Trophoblast cell (in vitro differentiated cells and primary cell): ENCODE results near the gene CNOT1.

Experiments used
- DNase-seq, 2 donors: peaks; one replicate each; pipeline ENCODE4 v3.0.0-alpha.2; 2016
- H2AFZ ChIP-seq: 2 replicates; pipeline ENCODE4 v1.6.1; 2013; ENCODE audit warnings: low read length, moderate library complexity, mild to moderate bottlenecking; ENCODE audit not compliant: insufficient read depth, poor library complexity
- H2AK5ac ChIP-seq: 2 replicates; pipeline ENCODE4 v1.6.1; 2013; ENCODE audit warnings: mild to moderate bottlenecking, low read length
- H2BK120ac ChIP-seq: 2 replicates; pipeline ENCODE4 v1.6.1; 2013; ENCODE audit warnings: low read length, mild to moderate bottlenecking, moderate library complexity; ENCODE audit not compliant: insufficient read depth, poor library complexity
- H2BK12ac ChIP-seq: 2 replicates; pipeline ENCODE4 v1.6.1; 2013; ENCODE audit warnings: mild to moderate bottlenecking, low read length, moderate library complexity
- H2BK5ac ChIP-seq: 2 replicates; pipeline ENCODE4 v1.6.1; 2013; ENCODE audit warnings: low read length, low read depth, moderate library complexity, mild to moderate bottlenecking; ENCODE audit not compliant: poor library complexity
- H3K14ac ChIP-seq: 2 replicates; pipeline ENCODE4 v1.6.1; 2013; ENCODE audit warnings: mild to moderate bottlenecking, low read length
- H3K18ac ChIP-seq: 2 replicates; pipeline ENCODE4 v1.6.1; 2013; ENCODE audit warnings: mild to moderate bottlenecking, low read length
- H3K23ac ChIP-seq: 2 replicates; pipeline ENCODE4 v1.6.1; 2013; ENCODE audit warnings: low read length
- H3K27ac ChIP-seq: 2 replicates; pipeline ENCODE4 v1.5.1; 2013; ENCODE audit warnings: low read depth, mild to moderate bottlenecking, inconsistent platforms, low read length, moderate library complexity
- H3K27me3 ChIP-seq: 2 replicates; pipeline ENCODE4 v1.6.1; 2013; ENCODE audit warnings: inconsistent platforms, mild to moderate bottlenecking, low read length, moderate library complexity; ENCODE audit not compliant: insufficient read depth
- H3K36me3 ChIP-seq, 2 experiments: 1 replicate in 1 of 2; 2 replicates in 1 of 2; pipeline ENCODE4 v1.6.1; 2013; ENCODE audit warnings: low read length in 2 of 2, mild to moderate bottlenecking in 2 of 2, moderate library complexity in 1 of 2; ENCODE audit not compliant: insufficient read depth in 2 of 2, control insufficient read depth in 1 of 2
- H3K4ac ChIP-seq: 2 replicates; pipeline ENCODE4 v1.6.1; 2013; ENCODE audit warnings: low read depth, mild to moderate bottlenecking, low read length, moderate library complexity
- H3K4me1 ChIP-seq, 2 experiments: 1 replicate in 1 of 2; 2 replicates in 1 of 2; pipeline ENCODE4 v1.6.1; 2013; ENCODE audit warnings: low read length in 2 of 2, mild to moderate bottlenecking in 2 of 2, moderate library complexity in 1 of 2; ENCODE audit not compliant: insufficient read depth in 2 of 2, control insufficient read depth in 1 of 2
- H3K4me2 ChIP-seq: 2 replicates; pipeline ENCODE4 v1.6.1; 2013; ENCODE audit warnings: inconsistent platforms, mild to moderate bottlenecking, low read length, moderate library complexity
- H3K4me3 ChIP-seq: 2 replicates; pipeline ENCODE4 v1.5.1; 2013; ENCODE audit warnings: mild to moderate bottlenecking, low read depth, low read length, inconsistent platforms
- H3K79me1 ChIP-seq: one replicate; pipeline ENCODE4 v1.6.1; 2013; ENCODE audit warnings: low read length
- H3K79me2 ChIP-seq: 2 replicates; pipeline ENCODE4 v1.6.1; 2013; ENCODE audit warnings: low read length, mild to moderate bottlenecking; ENCODE audit not compliant: control insufficient read depth, insufficient read depth, poor library complexity
- H3K9ac ChIP-seq: 2 replicates; pipeline ENCODE4 v1.6.1; 2013; ENCODE audit warnings: mild to moderate bottlenecking, low read length
- H3K9me3 ChIP-seq: 2 replicates; pipeline ENCODE4 v1.6.1; 2013; ENCODE audit warnings: low read depth, mild to moderate bottlenecking, control low read depth, inconsistent platforms, low read length; ENCODE audit not compliant: insufficient read depth
- H4K12ac ChIP-seq: 2 replicates; pipeline ENCODE4 v1.6.1; 2013; ENCODE audit warnings: low read depth, mild to moderate bottlenecking, low read length, moderate library complexity
- H4K8ac ChIP-seq: 2 replicates; pipeline ENCODE4 v1.6.1; 2013; ENCODE audit warnings: low read depth, mild to moderate bottlenecking, low read length, moderate library complexity
- H4K91ac ChIP-seq: one replicate; pipeline ENCODE4 v1.6.1; 2013; ENCODE audit warnings: low read depth, mild to moderate bottlenecking, low read length, moderate library complexity
- WGBS: extraction: QIAGEN DNeasy Blood & Tissue Kit; methylation state at CpG from one replicate; pipeline ENCODE4 v1.1.7; 2013; ENCODE audit warnings: missing lambda C conversion rate; ENCODE audit not compliant: insufficient read length, insufficient coverage; ENCODE audit errors: extremely low coverage; 5-methylcytosine and 5-hydroxymethylcytosine counted together

The CNOT1 gene

DNA sequence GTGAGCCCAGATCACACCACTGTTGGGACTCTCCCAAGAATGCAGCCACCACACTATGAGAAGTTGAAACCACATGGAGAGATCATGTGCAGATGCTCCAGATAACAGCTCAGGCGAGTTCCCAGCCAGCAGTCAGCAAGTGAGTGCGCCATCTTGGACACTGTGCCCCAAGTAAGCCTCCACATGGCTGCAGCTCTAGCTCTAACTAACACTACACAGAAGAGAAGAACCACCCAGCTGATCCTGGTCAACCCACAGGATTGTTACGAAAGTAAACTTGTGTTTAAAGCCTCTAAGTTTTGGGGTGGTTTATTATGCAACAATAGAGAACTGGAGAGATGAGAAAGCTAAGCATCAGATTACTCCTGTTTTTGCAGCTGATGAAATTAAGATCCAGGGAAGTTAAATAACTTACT is 29.2 kb upstream of the CNOT1 start:
- H2AK5ac ChIP-seq, result no peak overlapping the region
- H3K9me3 ChIP-seq, result no peaks in the 10 kb centered on the region
- no peaks in the 10 kb centered on the region for H3K79me1 ChIP-seq
- H3K27me3 ChIP-seq, result no peaks in the 10 kb centered on the region
- H3K14ac ChIP-seq, result no peak overlapping the region
- H2BK12ac ChIP-seq, result no peak overlapping the region
- no peak overlapping the region for H3K4me2 ChIP-seq
- no CpG with 5 or more reads among the region's 3 CpGs for WGBS
- H2BK5ac ChIP-seq, result no peak overlapping the region
- H4K8ac ChIP-seq, result no peak overlapping the region
- H4K12ac ChIP-seq, result no peak overlapping the region
- H3K36me3 ChIP-seq, result no peaks in the 10 kb centered on the region
- H3K18ac ChIP-seq, result no peak overlapping the region
- H3K23ac ChIP-seq, result no peak overlapping the region
- no peak overlapping the region for H3K4ac ChIP-seq
- no peaks in the 10 kb centered on the region for H3K4me1 ChIP-seq
- H3K27ac ChIP-seq, result no peak overlapping the region
- H4K91ac ChIP-seq, result no peak overlapping the region
- H3K4me3 ChIP-seq, result no peak overlapping the region
- no peak for DNase-seq
- no peaks in the 10 kb centered on the region for H3K79me2 ChIP-seq
- no peak overlapping the region for H2AFZ ChIP-seq
- no peak overlapping the region for H3K9ac ChIP-seq
- no peak overlapping the region for H2BK120ac ChIP-seq

DNA sequence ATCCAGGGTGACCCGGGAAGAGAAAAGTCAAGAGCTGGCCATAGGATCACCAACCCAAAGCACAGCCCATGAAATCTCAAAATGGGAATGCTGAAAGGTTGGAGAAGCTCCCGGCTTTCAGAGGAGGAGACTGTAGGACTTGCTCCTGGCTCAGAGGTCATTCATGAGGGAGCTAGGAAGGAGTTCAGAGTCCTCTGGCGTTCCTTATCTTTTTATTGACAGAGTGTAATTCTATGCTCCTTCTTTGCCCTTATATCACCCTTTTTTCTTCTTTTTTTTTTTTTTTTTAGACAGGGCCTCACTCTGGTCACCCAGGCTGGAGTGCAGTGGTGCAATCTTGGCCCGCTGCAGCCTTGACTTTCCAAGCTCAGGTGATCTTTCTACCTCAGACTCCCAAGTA is 27.3 kb upstream of the CNOT1 start:
- H2BK5ac ChIP-seq, result no peak overlapping the region

DNA sequence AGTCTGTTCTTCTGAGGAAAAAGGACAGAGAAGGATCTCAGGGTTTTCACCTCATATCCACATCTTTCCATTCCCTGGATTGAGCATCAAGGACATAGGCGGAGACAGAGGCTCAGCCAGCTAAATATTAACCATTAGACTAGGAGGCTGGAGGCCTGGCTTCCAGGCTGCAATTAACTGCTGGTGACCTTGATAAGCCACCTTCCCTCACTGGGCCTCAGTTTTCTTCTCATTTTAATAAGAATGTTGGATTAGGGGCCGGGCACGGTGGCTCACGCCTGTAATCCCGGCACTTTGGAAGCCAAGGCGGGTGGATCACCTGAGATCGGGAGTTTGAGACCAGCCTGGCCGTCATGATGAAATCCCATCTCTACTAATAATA is 25.6 kb upstream of the CNOT1 start:
- no peak overlapping the region for H3K14ac ChIP-seq
- H3K4me3 ChIP-seq, result no peak overlapping the region
- DNase-seq, result no peak
- no CpG with 5 or more reads among the region's 8 CpGs for WGBS
- H3K23ac ChIP-seq, result no peak overlapping the region
- peaks cover 2 to 5% of the 10 kb centered on the region in 2 experiments for H3K4me1 ChIP-seq
- no peaks in the 10 kb centered on the region for H3K36me3 ChIP-seq
- no peak overlapping the region for H3K27ac ChIP-seq
- H4K8ac ChIP-seq, result no peak overlapping the region
- H3K9ac ChIP-seq, result no peak overlapping the region
- no peaks in the 10 kb centered on the region for H3K79me2 ChIP-seq
- H4K91ac ChIP-seq, result no peak overlapping the region
- no peaks in the 10 kb centered on the region for H3K27me3 ChIP-seq
- H3K9me3 ChIP-seq, result no peaks in the 10 kb centered on the region
- no peak overlapping the region for H2BK12ac ChIP-seq
- H3K18ac ChIP-seq, result no peak overlapping the region
- no peak overlapping the region for H3K4me2 ChIP-seq
- H2BK5ac ChIP-seq, result no peak overlapping the region
- H2AFZ ChIP-seq, result no peak overlapping the region
- H2AK5ac ChIP-seq, result no peak overlapping the region
- H3K79me1 ChIP-seq, result no peaks in the 10 kb centered on the region
- H2BK120ac ChIP-seq, result no peak overlapping the region
- no peak overlapping the region for H3K4ac ChIP-seq
- H4K12ac ChIP-seq, result no peak overlapping the region

More for the DNA sequence above, 27.3 kb upstream of the CNOT1 start:
- Histone ChIP-seq H3K9ac (no peak overlapping the region), H3K14ac (no peak overlapping the region), H3K4ac (no peak overlapping the region), H3K9me3 (no peaks in the 10 kb centered on the region), H3K4me1 (peaks cover 2 to 5% of the 10 kb centered on the region in 2 experiments), H2BK12ac (no peak overlapping the region), H3K79me2 (no peaks in the 10 kb centered on the region), H3K23ac (no peak overlapping the region), H3K18ac (no peak overlapping the region), H2AFZ (no peak overlapping the region), H3K27ac (no peak overlapping the region), H2BK120ac (no peak overlapping the region), H4K12ac (no peak overlapping the region), H4K8ac (no peak overlapping the region), H3K27me3 (no peaks in the 10 kb centered on the region), H3K36me3 (no peaks in the 10 kb centered on the region), H2AK5ac (no peak overlapping the region), H3K79me1 (no peaks in the 10 kb centered on the region), H3K4me3 (no peak overlapping the region), H3K4me2 (no peak overlapping the region), H4K91ac (no peak overlapping the region)
- DNase-seq, result no peak
- no CpG with 5 or more reads among the region's 4 CpGs for WGBS

DNA sequence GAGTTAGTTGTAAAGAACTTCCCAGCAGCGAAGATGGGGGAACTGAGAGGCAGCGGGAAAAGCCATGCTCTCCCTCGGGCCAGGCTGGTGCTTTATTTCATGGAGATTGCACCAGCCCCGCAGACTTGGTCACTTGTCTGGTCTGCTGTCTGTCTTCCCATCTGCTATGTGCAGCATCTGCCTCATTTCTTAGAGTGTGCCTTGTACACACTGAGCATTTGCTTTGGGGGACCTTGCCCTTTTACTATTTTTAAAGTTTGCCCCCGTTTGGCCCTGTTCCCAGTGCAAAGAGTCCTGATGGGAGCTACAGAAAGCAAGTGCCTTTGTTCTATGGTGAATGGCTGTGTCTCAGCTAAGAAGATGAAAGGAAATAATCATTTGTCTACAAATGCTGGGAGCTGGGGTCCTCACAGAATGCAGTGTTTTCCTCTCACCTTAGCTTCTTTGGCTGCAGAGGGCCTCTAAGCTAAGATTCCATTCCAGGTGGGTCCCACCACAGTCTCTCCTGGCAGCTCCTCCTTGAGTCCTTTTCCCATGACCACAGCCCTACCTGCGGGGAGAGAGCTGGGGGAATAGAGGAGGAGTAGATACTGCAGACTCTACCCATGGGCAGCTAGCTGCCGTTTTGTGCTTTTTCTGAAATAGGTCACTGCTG is 25.1 kb upstream of the CNOT1 start:
- no peak overlapping the region for H2AK5ac ChIP-seq
- no peak overlapping the region for H3K4me3 ChIP-seq
- no peak for DNase-seq
- H2BK120ac ChIP-seq, result no peak overlapping the region
- no peaks in the 10 kb centered on the region for H3K79me1 ChIP-seq
- no peak overlapping the region for H3K9ac ChIP-seq
- peaks cover 2 to 5% of the 10 kb centered on the region in 2 experiments for H3K4me1 ChIP-seq
- H4K91ac ChIP-seq, result no peak overlapping the region
- H3K14ac ChIP-seq, result no peak overlapping the region
- H2AFZ ChIP-seq, result no peak overlapping the region
- no peak overlapping the region for H4K8ac ChIP-seq
- no peaks in the 10 kb centered on the region for H3K79me2 ChIP-seq
- no peak overlapping the region for H2BK12ac ChIP-seq
- no peaks in the 10 kb centered on the region for H3K9me3 ChIP-seq
- H3K4ac ChIP-seq, result no peak overlapping the region
- no peak overlapping the region for H2BK5ac ChIP-seq
- no CpG with 5 or more reads among the region's 7 CpGs for WGBS
- H3K36me3 ChIP-seq, result no peaks in the 10 kb centered on the region
- no peak overlapping the region for H4K12ac ChIP-seq
- no peaks in the 10 kb centered on the region for H3K27me3 ChIP-seq
- H3K27ac ChIP-seq, result no peak overlapping the region
- H3K4me2 ChIP-seq, result no peak overlapping the region
- no peak overlapping the region for H3K18ac ChIP-seq
- H3K23ac ChIP-seq, result no peak overlapping the region
